Adrenal gland (tissue), 5 donors: ENCODE measurements around the gene RTP4.

Experiments
- POLR2A ChIP-seq, 2 donors: fragments of 450-650 bp; IDR thresholded peaks; one replicate each; pipeline ENCODE4 v1.6.1; 2017; ENCODE audit warnings: antibody characterized with exemption in 2 of 2, mild to moderate bottlenecking in 2 of 2, moderate library complexity in 1 of 2
- TF ChIP-seq, protein P1 (sequence below), 6 experiments: fragments of 450-650 bp in 4 of 6; fragments of 200-600 bp in 2 of 6; sonication (generic) in 1 of 6; IDR thresholded peaks; 1 replicate in 5 of 6; 2 replicates in 1 of 6; pipeline versions ENCODE4 v1.5.1 to v1.8.0; 2016 to 2021; ENCODE audit warnings: antibody characterized with exemption in 6 of 6, mild to moderate bottlenecking in 2 of 6, moderate library complexity in 1 of 6
- donor health status: DM: no; HTN: no; CAD: no.

DNA sequence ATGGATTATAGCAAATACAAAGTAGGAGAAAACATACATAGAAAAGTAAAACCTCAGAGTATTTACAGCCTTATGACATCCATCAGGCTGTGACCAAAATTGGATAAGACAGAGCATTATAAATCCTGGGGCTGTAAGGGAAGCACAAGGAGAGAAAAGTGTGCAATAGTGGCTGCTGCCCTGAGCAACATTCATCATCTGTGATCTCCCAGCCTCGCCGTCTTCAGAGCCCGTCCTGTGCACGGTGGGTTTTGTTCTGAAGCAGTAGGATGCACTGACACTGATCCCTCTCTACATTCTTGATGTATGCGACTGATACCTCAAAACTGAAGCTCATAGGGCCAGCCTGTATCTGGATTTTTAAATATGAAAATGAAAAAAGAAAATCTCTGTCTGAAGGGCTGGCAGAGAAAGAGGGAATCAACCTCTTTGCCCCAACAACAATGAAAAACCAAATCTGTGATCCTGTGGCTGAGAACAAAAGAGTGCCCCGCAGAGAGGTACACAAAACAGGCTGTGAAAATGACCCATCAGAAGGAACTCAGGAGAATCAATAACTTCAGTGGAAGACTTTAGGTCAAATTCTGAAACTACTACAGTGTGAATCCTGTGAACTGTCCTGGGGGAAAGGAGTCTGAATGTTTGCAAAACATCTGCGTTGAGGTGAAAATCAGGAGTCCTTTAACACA, 8.2 kb upstream of the RTP4 start:
- TF ChIP-seq, protein P1, sequence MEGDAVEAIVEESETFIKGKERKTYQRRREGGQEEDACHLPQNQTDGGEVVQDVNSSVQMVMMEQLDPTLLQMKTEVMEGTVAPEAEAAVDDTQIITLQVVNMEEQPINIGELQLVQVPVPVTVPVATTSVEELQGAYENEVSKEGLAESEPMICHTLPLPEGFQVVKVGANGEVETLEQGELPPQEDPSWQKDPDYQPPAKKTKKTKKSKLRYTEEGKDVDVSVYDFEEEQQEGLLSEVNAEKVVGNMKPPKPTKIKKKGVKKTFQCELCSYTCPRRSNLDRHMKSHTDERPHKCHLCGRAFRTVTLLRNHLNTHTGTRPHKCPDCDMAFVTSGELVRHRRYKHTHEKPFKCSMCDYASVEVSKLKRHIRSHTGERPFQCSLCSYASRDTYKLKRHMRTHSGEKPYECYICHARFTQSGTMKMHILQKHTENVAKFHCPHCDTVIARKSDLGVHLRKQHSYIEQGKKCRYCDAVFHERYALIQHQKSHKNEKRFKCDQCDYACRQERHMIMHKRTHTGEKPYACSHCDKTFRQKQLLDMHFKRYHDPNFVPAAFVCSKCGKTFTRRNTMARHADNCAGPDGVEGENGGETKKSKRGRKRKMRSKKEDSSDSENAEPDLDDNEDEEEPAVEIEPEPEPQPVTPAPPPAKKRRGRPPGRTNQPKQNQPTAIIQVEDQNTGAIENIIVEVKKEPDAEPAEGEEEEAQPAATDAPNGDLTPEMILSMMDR (IDR thresholded peaks at IDR 0.05): no peak
- TF ChIP-seq POLR2A (IDR thresholded peaks at IDR 0.05): no peak
